HG03159 (cell line): ENCODE data around the gene TCFL5.

Source experiments
- ATAC-seq: cut with Tn5 transposase; IDR thresholded peaks from one replicate; pipeline ENCODE4 v1.9.1; 2021; ENCODE audit warnings: mild to moderate bottlenecking, moderate library complexity; ENCODE audit not compliant: unreplicated experiment

TCFL5 gene

DNA sequence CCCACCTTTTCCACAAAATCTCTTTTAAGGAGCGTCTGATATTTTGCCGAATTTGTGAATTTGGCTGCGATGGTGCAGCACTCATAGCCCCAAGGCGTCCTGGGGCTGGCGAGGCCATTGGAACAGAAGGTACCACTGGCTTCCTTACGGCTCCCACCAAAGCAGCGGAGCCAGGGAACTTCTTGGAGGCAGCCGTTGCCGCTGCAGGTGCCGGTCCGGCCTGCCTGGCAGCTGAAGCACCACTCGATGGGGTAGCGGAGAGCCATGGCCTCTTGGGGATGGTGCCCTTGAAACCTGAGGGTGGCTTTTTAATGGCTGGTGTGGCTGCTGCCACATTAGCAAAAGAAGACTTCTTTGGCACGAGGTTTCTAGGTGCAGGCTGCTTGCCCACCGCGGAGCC lies 34.9 kb upstream of the TCFL5 start:
- no peak for ATAC-seq

DNA sequence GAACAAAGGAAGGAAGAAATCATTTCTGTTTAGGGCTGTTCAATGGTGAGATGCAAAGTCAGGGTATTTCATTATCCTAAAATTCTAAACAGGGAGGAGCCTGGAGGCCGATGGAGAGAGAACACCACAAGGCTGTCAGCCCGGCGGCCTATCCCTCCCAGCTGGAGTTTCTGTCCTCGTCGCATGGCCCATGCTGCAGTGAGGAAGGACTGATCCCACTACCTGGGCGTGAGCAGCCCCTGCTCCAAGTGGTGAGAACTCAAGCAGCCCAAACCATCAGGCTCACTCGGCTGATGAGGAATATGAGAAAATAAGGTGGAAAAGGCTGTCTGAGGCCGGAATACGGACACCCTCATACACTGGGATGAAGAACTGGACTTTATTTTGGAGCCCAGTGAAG lies 33.9 kb upstream of the TCFL5 start:
- ATAC-seq, result no peak

DNA sequence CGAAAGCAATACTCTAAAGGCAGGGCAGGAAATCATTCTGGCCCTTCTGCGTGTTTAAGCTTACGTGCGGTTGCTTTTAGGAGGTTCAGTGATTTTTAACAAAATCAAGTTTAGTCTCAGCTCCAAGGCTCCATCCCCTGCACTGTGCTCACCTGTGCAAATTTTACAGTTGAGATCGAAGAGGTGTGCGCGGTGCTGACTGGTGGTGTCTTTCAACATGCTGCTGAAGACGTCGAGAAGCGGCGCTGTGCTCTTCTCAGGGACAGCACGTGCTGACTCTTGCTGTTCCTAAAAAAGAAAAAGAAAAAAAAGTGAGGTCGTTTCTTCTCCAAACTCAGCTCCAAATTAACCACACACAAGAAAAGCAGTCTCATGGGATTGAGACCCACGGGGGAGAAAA lies 32.6 kb upstream of the TCFL5 start:
- ATAC-seq, result no peak

DNA sequence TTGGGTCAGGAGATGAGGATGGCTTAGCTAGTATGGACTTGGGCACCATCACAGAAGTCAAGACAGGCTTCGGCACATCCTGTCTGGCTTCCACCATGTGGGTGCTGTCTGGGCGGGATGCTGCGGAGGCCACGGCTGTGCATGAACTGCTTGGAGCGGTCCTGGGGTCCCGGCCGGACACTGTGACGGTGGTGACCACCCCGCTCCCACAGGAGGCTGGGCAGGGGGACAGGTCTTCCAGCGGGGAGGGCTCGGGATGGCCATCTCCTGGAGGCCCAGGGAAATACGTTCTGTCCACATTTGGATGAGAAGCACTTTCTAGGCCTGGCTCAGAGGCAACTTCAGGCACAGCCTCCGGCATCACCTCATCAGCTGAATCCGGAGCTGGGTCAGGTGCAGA lies 32.1 kb upstream of the TCFL5 start:
- no peak for ATAC-seq

DNA sequence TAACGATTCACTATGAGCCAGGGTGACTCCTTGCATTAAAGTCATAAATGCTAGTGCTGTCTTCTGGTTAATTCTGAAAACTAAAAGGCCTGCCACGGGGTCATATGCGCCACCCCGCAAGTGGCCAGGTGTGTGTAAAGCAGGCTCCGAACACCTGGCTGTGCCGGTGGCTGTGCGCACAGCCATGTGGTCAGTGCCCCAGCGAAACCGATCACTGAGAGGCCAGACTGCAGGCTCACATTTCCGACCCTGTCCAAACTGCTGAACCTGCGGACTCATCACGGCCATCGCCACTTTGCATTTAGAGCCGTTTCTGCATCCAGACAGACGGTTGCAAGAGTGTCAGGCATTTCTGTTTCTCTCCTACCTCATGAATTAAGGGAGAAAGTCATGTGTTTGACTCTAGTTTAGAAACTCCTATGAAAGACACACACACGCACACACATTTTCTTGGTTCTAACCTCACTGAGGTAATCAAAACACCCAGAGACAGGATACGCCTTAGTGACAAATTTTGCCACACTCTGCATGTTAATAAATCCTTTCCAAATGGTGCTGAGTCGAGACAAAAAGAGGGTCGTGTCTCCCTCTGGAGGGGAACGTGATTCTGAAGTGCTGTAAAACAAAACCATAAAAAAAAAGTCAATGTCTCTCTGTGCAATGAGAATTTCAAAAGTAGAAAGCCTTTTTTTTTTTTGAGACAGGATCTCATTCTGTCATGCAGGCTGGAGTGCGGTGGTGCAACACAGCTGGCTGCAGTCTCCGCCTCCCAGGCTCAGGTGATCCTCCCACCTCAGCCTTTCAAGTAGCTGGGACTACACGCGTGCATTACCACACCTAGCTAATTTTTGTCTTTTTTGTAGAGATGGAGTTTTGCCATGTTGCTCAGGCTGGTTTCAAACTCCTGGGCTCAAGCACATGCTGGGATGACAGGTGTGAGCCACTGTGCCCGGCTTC lies 31.0 kb upstream of the TCFL5 start:
- no peak for ATAC-seq

DNA sequence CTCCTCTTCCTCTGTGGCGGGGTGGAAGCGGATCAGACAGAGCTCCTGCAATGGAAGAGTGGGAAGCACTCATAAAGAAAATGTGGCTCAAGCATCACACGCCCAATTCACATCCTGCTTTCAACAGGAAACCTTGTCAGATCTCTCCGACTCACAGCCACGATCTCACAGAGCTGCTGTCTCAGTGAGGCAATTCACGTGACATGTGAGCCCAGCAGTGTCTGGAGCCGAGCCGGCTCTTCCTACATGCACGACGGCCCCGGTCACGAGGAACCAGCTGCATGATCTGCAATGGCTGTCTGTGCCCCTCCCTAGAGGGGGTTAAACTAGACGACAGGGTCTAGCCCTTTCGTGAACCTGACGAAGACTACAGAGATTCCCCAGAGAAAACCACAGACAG lies 29.5 kb upstream of the TCFL5 start:
- ATAC-seq, result no peak

DNA sequence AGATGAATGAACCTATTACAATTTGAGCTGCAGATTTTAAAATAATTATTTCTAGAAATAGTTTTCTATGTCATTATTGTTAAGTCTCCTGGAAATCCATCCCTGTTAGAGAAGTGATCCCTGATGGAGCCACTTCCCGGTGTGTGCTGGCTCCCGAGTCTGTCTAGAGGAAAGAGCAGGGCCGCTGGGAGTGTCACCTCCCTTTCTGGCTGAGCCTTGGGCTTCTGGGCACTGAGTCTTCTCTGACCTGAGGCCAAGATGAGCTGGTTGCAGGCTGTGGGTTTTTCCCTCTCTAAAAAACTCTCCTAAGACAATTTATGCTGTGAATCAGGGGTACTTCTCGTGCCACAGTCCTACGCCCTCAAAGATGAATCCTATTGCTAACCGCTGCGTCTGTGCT lies 28.8 kb upstream of the TCFL5 start:
- no peak for ATAC-seq

DNA sequence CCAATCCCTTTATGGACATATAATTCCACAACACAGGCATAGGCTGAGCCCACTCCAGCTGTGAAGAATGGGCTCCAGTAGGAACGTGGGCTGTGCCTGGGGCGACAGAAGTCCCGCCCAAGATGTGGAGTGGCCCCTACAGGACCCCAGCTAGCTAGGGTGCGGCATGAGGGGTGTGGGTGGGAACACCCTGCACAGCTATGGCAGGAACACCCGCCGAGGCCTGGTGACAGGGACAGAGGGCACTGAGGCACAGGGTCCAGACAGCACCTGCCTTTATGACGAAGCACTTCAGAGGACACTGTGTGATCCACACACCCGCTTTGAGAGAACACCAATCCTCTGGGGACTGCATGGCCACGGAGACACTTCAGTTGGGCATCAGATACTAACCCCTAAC lies 28.2 kb upstream of the TCFL5 start:
- no peak for ATAC-seq

DNA sequence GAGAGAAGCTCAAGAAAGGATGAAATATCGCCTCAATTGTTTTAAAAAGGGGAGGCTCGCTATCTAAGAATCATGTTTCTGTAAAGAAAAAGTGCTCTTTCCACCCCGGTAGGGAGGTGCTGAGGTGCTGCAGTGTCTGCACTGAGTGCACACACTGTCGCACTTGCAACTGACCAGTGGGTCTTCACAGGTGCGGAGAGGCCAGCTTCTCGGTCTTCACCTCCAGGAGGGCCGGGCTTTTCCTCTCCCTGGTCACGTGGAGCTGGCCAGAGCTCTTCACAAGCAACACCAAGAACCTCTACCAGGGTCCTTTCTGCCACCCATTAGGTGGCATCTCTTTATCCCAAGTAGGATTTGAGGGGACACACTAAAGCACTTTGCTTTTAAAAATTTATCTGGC lies 27.8 kb upstream of the TCFL5 start:
- no peak for ATAC-seq

DNA sequence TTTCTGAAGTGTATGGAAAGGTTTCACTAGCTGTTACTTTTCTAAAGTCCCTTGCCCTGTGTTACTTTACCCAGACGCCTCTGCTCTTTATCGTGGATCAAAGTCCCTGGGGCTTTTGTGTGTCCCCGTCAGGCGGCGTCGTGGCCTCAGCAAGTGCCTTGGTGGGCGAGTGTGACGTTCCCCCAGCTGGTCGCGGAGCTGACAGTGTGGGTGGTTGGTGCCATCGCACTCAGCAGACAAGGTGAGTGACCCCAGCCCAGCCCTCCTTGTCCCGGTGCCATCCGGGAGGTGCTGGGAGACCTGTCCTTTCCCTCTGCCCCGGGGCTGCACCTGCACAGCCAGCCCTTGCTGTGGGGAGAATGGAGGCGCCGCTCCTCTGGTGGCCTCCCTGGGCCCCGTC lies 27.3 kb upstream of the TCFL5 start:
- no peak for ATAC-seq

DNA sequence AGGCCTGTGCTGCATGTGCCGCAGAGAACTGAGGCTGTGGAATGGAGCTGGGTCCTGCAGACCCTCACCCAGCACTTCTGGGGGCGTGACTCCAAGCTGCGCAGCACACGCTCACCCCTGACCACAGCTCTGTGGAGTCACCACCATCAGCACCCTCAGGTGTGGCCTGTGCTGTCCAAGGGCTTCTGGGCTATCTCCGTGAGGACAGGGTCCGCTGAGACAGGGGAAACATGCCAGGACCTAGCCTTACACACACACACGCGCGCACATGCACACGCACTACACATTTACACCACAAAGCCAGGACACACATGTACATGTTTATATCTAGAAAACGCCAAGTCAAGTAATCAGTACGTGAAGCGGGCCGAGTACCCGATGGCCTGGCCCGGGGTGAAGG lies 26.8 kb upstream of the TCFL5 start:
- ATAC-seq, result no peak

DNA sequence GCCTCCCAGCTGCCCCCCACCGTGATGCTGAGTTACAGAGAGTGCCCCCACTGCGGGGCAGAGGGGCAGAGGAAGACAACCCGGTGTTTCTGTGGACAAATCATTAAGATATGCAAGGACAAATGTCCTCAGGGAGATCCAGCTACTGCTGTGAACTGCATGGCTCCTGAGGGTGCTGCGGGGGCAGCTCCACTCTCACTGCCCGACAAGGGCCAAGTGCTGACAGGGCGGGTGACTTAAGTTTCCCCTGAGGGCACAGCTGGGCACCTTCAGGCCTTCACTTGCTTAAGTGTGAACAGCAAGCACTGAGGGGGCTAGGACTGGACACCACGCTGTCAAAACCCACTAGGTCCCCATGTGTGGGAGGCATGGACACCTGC lies 26.2 kb upstream of the TCFL5 start:
- ATAC-seq, result no peak

DNA sequence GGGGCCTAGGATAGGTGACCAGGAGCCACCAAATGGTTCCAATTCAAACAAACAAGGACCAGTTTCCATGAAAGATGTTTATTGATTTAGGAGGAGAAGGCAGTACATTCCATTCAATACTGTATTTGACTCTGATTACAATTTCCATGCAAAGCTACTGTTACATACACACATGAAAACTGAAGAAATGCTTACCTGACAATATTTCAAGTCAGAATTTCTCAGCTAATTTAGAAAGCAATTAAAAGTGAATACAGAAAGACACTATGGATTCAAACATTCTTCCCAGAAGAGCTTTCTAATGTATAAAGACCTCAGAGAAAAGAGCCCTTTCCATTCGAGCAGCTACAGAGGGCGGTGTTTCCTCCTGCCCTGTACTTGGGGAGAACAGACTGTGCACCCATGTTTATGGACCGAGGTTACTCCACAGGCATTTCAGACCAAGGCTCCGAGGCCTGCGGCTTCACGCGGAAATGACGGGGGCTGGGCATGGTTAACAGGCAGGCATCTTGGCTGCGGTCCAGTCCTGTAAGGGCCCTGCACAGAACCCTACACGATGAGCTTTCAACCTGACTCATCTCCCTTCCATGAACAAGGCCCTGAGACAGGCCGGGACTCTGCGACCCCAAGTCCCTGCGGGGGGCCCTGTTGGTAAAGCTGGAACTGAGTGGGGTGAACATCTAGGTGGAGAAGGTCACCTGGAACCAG lies 25.7 kb upstream of the TCFL5 start:
- ATAC-seq, result no peak

DNA sequence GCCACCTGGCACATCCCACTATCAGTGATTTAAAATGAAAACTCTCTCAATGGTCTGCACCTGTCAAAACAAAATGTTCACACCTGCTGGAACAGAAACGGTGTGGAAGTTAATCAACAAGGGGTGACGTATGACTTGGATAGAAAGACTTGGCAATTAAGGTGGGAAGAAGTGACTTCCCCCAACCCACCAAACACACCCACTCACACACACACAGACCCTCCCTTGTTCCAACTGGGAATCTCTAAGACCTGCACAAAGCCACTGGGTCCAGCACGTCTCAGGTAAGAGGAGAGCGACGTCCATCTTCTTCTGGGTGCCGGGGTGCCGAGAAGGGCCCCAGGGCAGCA lies 25.1 kb upstream of the TCFL5 start:
- ATAC-seq, result no peak

DNA sequence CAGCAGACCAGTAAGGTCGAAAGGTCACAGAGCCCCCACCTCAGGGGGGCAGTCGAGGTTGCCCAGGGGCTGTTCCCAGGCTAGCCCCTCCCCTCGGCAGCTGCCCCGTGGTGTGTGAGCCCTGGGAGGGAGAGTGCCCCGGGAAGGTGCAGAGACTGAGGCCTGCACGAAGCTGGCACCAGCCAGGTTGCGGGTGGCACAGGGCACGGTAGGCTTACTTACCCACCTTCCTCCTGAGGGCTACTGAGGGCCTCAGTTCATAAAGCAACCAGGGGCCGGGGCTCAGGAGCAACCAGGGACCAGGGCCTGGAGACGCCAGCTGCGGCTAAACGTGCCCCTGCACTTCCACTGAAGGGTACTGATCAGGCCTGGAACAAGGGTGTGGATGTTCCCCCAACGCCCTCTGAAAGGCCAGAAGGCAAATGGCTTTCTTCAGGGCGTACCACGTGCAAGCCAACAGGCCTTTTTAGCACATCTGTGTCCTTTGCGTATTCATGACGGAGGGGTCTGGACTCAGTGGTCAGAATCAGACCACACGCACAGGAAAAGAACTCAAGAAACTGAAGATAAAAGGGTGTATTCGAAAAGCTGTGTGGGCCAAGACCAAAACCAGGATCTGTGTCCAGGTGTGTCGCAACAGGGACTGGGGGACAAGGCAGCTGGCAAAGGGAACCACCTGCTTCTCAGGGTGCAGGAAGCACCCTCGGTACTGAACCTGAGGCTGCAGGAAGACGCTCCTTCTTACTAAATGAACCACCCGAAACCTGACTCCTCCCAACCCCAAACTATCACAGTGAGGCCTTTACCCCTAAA lies 24.5 kb upstream of the TCFL5 start:
- no peak for ATAC-seq

DNA sequence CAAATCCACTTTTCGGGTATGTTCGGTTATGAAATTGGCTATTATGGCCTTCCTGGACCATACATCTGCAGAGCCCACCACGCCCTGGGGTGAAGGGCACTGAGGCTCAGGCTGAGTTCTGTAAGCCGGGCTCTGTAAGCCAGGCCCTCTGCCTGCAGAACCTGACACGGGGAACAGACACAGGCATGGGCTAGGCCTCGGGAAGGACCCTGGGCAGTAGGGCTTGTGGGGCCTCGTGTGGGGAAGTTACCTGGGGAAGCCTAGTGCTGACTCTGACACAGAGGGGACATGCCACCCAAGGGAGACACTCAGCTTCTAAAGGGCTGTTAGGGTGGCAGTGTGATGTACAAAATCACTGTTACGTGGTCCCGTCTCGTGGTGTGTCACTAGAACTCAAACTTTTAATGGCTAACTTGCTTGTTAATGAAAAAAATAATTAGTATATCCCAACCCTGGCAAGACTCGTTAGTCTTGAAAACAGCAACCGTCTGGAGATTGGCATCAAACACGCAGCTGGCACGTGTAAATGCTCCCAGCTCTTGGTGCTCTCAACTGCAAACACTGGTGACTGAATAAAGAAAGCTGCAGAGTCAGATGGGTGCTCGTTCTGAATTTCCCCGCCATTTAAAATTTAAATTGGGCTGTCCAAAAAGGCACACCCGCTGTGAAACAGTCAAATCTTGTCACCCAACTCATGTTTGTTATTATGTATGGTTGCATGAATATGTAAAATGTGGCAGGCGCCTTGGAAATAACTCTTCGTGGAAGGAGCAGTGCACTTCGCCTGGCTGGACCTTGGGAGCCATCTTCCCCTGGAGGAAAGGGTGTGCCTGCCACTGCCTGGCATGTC lies 23.6 kb upstream of the TCFL5 start:
- no peak for ATAC-seq

DNA sequence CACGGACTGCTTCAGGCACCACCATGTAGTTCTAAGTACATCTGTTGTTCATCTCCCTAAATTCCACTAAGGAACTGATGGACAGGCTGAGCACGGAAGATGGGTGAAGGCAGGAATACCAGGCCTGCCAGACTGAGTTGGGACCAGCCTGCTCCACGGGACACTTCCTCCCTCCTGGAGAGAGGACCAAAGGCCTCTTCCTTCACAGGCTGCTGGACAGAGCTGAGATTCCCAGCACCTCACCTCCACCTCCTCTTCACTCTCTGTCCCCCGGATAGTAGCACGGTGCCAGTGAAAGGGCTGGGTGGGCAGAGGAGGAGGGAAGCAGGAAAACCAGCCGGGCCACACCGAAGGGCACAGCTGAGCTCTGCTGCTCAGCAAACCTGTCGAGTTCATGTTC lies 22.9 kb upstream of the TCFL5 start:
- ATAC-seq, result no peak

DNA sequence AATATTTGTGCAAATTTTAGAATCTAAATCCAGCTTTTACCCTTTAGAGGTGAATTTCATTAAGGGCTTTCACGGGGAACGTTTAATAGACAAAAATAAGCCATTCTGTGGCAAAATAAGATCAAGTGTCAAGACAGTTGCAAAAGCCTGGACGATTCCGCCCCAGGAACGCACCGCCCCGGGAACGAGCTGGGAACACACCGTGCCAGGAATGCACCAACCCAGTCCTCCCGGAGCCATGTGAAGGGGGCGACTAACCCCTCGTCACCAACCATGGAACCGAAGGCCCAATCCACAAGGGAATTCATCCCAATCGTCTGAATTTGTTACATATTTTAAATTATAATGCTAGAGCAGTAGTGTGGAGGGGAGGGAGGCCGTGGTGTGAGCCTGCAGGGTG lies 20.8 kb upstream of the TCFL5 start:
- no peak for ATAC-seq

DNA sequence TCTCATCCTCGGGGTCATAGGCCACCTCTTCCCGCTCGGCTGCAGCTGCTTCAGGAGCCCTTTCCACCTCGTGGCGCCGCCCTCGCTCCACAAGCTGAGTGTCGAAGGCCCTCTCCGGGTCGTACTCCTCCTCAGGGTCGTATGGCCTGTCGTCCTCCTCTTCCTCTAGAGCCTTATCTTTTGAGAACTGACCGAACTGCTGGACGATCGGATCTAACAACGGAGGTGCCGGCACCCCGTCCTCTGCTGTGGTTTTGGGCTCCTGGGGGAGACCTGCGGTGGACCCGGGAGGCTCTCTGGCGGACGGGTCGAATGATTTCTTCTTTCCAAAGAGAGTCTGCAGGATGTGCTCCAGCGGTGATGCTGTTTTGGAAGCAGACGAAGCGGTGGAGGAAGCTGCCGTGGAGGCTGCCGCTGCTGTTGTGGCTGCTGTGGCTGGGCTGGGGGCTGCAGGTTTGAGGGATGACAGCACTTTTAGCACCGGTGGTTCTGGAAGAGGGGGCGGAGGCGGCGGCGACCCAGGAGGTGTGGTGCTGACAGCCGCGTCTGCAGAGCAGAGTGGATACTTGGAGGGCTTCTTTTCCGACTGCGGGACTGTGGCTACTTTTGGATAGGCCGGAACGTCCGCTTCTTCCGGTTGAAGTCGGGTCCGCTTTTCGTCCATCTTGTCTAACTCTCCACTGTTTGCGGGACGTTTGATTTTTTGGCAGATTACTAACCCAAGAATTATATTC lies 20.2 kb upstream of the TCFL5 start:
- no peak for ATAC-seq
